Neuron (in vitro differentiated cells): Measurements from ENCODE around the gene RIC1.
"Not testable (repeated sequence)": the region's sequence is repeated elsewhere in the genome, so short reads cannot be mapped to it uniquely, and the experiment has no call there.

Experiments used
- H2AFZ ChIP-seq: one replicate; pipeline ENCODE4 v1.6.1; 2013; ENCODE audit warnings: low read depth, mild to moderate bottlenecking, inconsistent platforms, low read length, moderate library complexity
- H3K27me3 ChIP-seq: one replicate; pipeline ENCODE4 v1.6.1; 2013; ENCODE audit warnings: low read length; ENCODE audit not compliant: insufficient read depth
- H3K36me3 ChIP-seq: one replicate; pipeline ENCODE4 v1.6.1; 2013; ENCODE audit warnings: low read length; ENCODE audit not compliant: insufficient read depth
- H3K4me1 ChIP-seq: one replicate; pipeline ENCODE4 v1.6.1; 2013; ENCODE audit warnings: low read length; ENCODE audit not compliant: insufficient read depth
- H3K4me3 ChIP-seq: 2 replicates; pipeline ENCODE4 v1.5.1; 2013; ENCODE audit warnings: mild to moderate bottlenecking, low read length, moderate library complexity
- H3K9me3 ChIP-seq: one replicate; pipeline ENCODE4 v1.6.1; 2013; ENCODE audit warnings: low read length

Gene RIC1

GRCh38 chr9:5698810-5699556 lies 70.1 kb downstream of the RIC1 start:
- Histone ChIP-seq H3K36me3 (no peaks in the 10 kb centered on the region), H3K4me1 (no peaks in the 10 kb centered on the region), H3K9me3 (no peaks in the 10 kb centered on the region), H3K4me3 (no peak overlapping the region), H3K27me3 (no peaks in the 10 kb centered on the region), H2AFZ (no peak overlapping the region)

- H3K27me3 ChIP-seq: no peaks in the 10 kb centered on the region
- no peak overlapping the region for H3K4me3 ChIP-seq
- H3K36me3 ChIP-seq: peaks cover 2% of the 10 kb centered on the region
- no peak overlapping the region for H2AFZ ChIP-seq
- H3K4me1 ChIP-seq: no peaks in the 10 kb centered on the region
- H3K9me3 ChIP-seq: peaks cover 2% of the 10 kb centered on the region
Measured at GRCh38 chr9:5708414-5708813, 79.5 kb downstream of the RIC1 start.

GRCh38 chr9:5712651-5713390 lies 83.9 kb downstream of the RIC1 start:
- Histone ChIP-seq H3K27me3 (no peaks in the 10 kb centered on the region), H3K4me1 (no peaks in the 10 kb centered on the region), H3K9me3 (peaks cover 5% of the 10 kb centered on the region), H3K4me3 (no peak overlapping the region), H3K36me3 (peaks cover 17% of the 10 kb centered on the region), H2AFZ (no peak overlapping the region)

GRCh38 chr9:5714501-5715401 lies 85.8 kb downstream of the RIC1 start:
- Histone ChIP-seq H3K4me3 (no peak overlapping the region), H2AFZ (no peak overlapping the region), H3K9me3 (peaks cover 4% of the 10 kb centered on the region), H3K36me3 (peaks cover 17% of the 10 kb centered on the region), H3K4me1 (no peaks in the 10 kb centered on the region), H3K27me3 (no peaks in the 10 kb centered on the region)

- H3K36me3 ChIP-seq: peaks cover 21% of the 10 kb centered on the region
- H3K4me3 ChIP-seq: no peak overlapping the region
- no peaks in the 10 kb centered on the region for H3K4me1 ChIP-seq
- no peaks in the 10 kb centered on the region for H3K27me3 ChIP-seq
- H3K9me3 ChIP-seq: peaks cover 4% of the 10 kb centered on the region
- no peak overlapping the region for H2AFZ ChIP-seq
Measured at GRCh38 chr9:5715548-5716127, 86.7 kb downstream of the RIC1 start.

- H3K4me3 ChIP-seq, H3K9me3 ChIP-seq, H3K4me1 ChIP-seq, H3K27me3 ChIP-seq, H2AFZ ChIP-seq: not testable (repeated sequence)
- peaks cover 24% of the 10 kb centered on the region for H3K36me3 ChIP-seq
Measured at GRCh38 chr9:5717434-5717833, 88.5 kb downstream of the RIC1 start.

- H2AFZ ChIP-seq: no peak overlapping the region
- H3K36me3 ChIP-seq: peaks cover 24% of the 10 kb centered on the region
- H3K4me3 ChIP-seq: no peak overlapping the region
- no peaks in the 10 kb centered on the region for H3K4me1 ChIP-seq
- H3K9me3 ChIP-seq: peaks cover 8% of the 10 kb centered on the region
- H3K27me3 ChIP-seq: no peaks in the 10 kb centered on the region
Measured at GRCh38 chr9:5718296-5719032, 89.6 kb downstream of the RIC1 start.

GRCh38 chr9:5719100-5719926 lies 90.4 kb downstream of the RIC1 start:
- H3K9me3 ChIP-seq: peaks cover 8% of the 10 kb centered on the region
- no peaks in the 10 kb centered on the region for H3K27me3 ChIP-seq
- no peak overlapping the region for H2AFZ ChIP-seq
- no peaks in the 10 kb centered on the region for H3K4me1 ChIP-seq
- H3K36me3 ChIP-seq: peaks cover 19% of the 10 kb centered on the region
- H3K4me3 ChIP-seq: no peak overlapping the region

GRCh38 chr9:5720151-5720550 lies 91.2 kb downstream of the RIC1 start:
- no peaks in the 10 kb centered on the region for H3K4me1 ChIP-seq
- H3K27me3 ChIP-seq: no peaks in the 10 kb centered on the region
- H3K36me3 ChIP-seq: peaks cover 13% of the 10 kb centered on the region
- H3K4me3 ChIP-seq: no peak overlapping the region
- peaks cover 8% of the 10 kb centered on the region for H3K9me3 ChIP-seq
- no peak overlapping the region for H2AFZ ChIP-seq

- Histone ChIP-seq H3K27me3 (no peaks in the 10 kb centered on the region), H2AFZ (no peak overlapping the region), H3K36me3 (peaks cover 11% of the 10 kb centered on the region), H3K4me3 (no peak overlapping the region), H3K4me1 (no peaks in the 10 kb centered on the region), H3K9me3 (peaks cover 5% of the 10 kb centered on the region)
Measured at GRCh38 chr9:5721279-5722087, 92.6 kb downstream of the RIC1 start.

- H3K36me3 ChIP-seq: peaks cover 11% of the 10 kb centered on the region
- H3K4me3 ChIP-seq, H2AFZ ChIP-seq, H3K27me3 ChIP-seq, H3K4me1 ChIP-seq, H3K9me3 ChIP-seq: not testable (repeated sequence)
Measured at GRCh38 chr9:5722679-5723078, 93.8 kb downstream of the RIC1 start.
